GM21526 (cell line): ENCODE measurements around the gene ADM2.
"Not testable (repeated sequence)": the region's sequence is repeated elsewhere in the genome, so short reads cannot be mapped to it uniquely, and the experiment has no call there.

Source experiments
- ATAC-seq: cut with Tn5 transposase; IDR thresholded peaks from one replicate; pipeline ENCODE4 v1.9.1; 2021; ENCODE audit warnings: moderate library complexity; ENCODE audit not compliant: unreplicated experiment, low FRiP score

ADM2 gene

GRCh38 chr22:50481440-50482106 is at the start of gene ADM2:
Gene ADM2, plus strand, starts transcription at chr22:50481543. Its CDS starts 305 bp downstream, at chr22:50481848.
- no peak for ATAC-seq

GRCh38 chr22:50432131-50432876 is 49.0 kb upstream of the ADM2 start:
- ATAC-seq, result no peak

- ATAC-seq, result not testable (repeated sequence)
Measured at GRCh38 chr22:50432877-50433510, 48.3 kb upstream of the ADM2 start.

- no peak for ATAC-seq
Measured at GRCh38 chr22:50434849-50435248, 46.5 kb upstream of the ADM2 start.

GRCh38 chr22:50435291-50436014 is 45.9 kb upstream of the ADM2 start:
- ATAC-seq, result no peak

GRCh38 chr22:50436015-50436830 is 45.1 kb upstream of the ADM2 start:
- no peak for ATAC-seq

- ATAC-seq, result no peak
Measured at GRCh38 chr22:50436841-50437341, 44.5 kb upstream of the ADM2 start.

GRCh38 chr22:50437511-50438304 is 43.6 kb upstream of the ADM2 start:
- ATAC-seq, result no peak

GRCh38 chr22:50438305-50439275 is 42.8 kb upstream of the ADM2 start:
- no peak for ATAC-seq

GRCh38 chr22:50439314-50439870 is 42.0 kb upstream of the ADM2 start:
- ATAC-seq, result no peak

GRCh38 chr22:50439871-50440331 is 41.4 kb upstream of the ADM2 start:
- no peak for ATAC-seq

- no peak for ATAC-seq
Measured at GRCh38 chr22:50440544-50441249, 40.6 kb upstream of the ADM2 start.

- ATAC-seq, result no peak
Measured at GRCh38 chr22:50441428-50441993, 39.8 kb upstream of the ADM2 start.

GRCh38 chr22:50443197-50443596 is 38.1 kb upstream of the ADM2 start:
- no peak for ATAC-seq

GRCh38 chr22:50443801-50444625 is 37.3 kb upstream of the ADM2 start:
- no peak for ATAC-seq

GRCh38 chr22:50444663-50445062 is 36.7 kb upstream of the ADM2 start:
- ATAC-seq, result no peak
